AG04449 (cell line): ENCODE measurements around the gene CHAT.

ENCODE experiments used
- CTCF ChIA-PET: fragments of 350-600 bp; formaldehyde crosslinking; extraction: SDS; loops from one replicate; lab custom pipeline; 2021; ENCODE audit warnings: antibody characterized with exemption; lab: Yijun Ruan, JAX
- POLR2A ChIA-PET: fragments of 400-600, 350-600 bp; formaldehyde crosslinking; extraction: SDS; loops from one replicate; lab custom pipeline; 2020; ENCODE audit warnings: antibody characterized with exemption, inconsistent platforms; lab: Yijun Ruan, JAX
- DNase-seq: peaks from one replicate; pipeline ENCODE4 v3.0.0-alpha.2; 2010; ENCODE audit warnings: low read depth, low spot score
- H3K4me3 ChIP-seq: 2 replicates; pipeline ENCODE4 v1.5.1; 2011; ENCODE audit warnings: low read depth, mild to moderate bottlenecking, control low read depth, low read length
- CTCF ChIP-seq: IDR thresholded peaks from one replicate; pipeline ENCODE4 v1.5.1; 2011; ENCODE audit warnings: mild to moderate bottlenecking, moderate library complexity, low read length, control low read depth, inconsistent platforms; ENCODE audit not compliant: insufficient read depth; ENCODE audit errors: missing control alignments

CHAT gene

GRCh38 chr10:49609283-49610113 is 4.3 kb upstream of the CHAT start:
- ChIA-PET POLR2A (no interaction called here), CTCF (interaction anchor here (0.6 to 1.4 kb wide), 3 partner anchors 14 to 16 kb away, joined by 3 to 4 read pairs (median 3); no protein-coding TSS in a partner anchor)
- no peak overlapping the region for H3K4me3 ChIP-seq
- no peak for TF ChIP-seq CTCF
- DNase-seq: no peak

GRCh38 chr10:49610114-49610457 is 3.8 kb upstream of the CHAT start, which contains the start of gene SLC18A3:
TSS of gene SLC18A3 (plus strand) at chr10:49610310. CDS start at chr10:49610741, 431 bp downstream.
- CTCF ChIA-PET: interaction anchor here (1.3 kb wide), 1 partner anchor 15 kb away, joined by 3 read pairs; no protein-coding TSS in a partner anchor
- POLR2A ChIA-PET: no interaction called here
- no peak for DNase-seq
- TF ChIP-seq CTCF: no peak
- no peak within 1 kb of the TSS for H3K4me3 ChIP-seq

GRCh38 chr10:49610458-49611165 is 3.2 kb upstream of the CHAT start:
- CTCF ChIA-PET: interaction anchor here (1.3 kb wide), 1 partner anchor 16 kb away, joined by 3 read pairs; no protein-coding TSS in a partner anchor
- POLR2A ChIA-PET: no interaction called here

GRCh38 chr10:49611166-49611815 is 2.5 kb upstream of the CHAT start:
- no peak overlapping the region for H3K4me3 ChIP-seq
- CTCF ChIA-PET: interaction anchor here (1.3 kb wide), 1 partner anchor 16 kb away, joined by 3 read pairs; no protein-coding TSS in a partner anchor
- TF ChIP-seq CTCF: no peak
- no peak for DNase-seq
- POLR2A ChIA-PET: no interaction called here

More at GRCh38 chr10:49610458-49611165, 3.2 kb upstream of the CHAT start:
- TF ChIP-seq CTCF: no peak
- no peak overlapping the region for H3K4me3 ChIP-seq
- DNase-seq: no peak

- no peak overlapping the region for H3K4me3 ChIP-seq
- TF ChIP-seq CTCF: no peak
- CTCF ChIA-PET: no interaction called here
- POLR2A ChIA-PET: no interaction called here
- no peak for DNase-seq
Measured at GRCh38 chr10:49611816-49612512, 1.9 kb upstream of the CHAT start.
